HG02678 (cell line): Measurements from ENCODE around the gene CKAP2L.
A peak's percentile ranks its signal among the peaks of the same experiment; 100 is the strongest.
"Not testable (repeated sequence)": the region's sequence is repeated elsewhere in the genome, so short reads cannot be mapped to it uniquely, and the experiment has no call there.

Experiments used
- ATAC-seq: cut with Tn5 transposase; IDR thresholded peaks from one replicate; pipeline ENCODE4 v1.9.1; 2021; ENCODE audit warnings: mild to moderate bottlenecking, moderate library complexity; ENCODE audit not compliant: unreplicated experiment

Gene CKAP2L

DNA sequence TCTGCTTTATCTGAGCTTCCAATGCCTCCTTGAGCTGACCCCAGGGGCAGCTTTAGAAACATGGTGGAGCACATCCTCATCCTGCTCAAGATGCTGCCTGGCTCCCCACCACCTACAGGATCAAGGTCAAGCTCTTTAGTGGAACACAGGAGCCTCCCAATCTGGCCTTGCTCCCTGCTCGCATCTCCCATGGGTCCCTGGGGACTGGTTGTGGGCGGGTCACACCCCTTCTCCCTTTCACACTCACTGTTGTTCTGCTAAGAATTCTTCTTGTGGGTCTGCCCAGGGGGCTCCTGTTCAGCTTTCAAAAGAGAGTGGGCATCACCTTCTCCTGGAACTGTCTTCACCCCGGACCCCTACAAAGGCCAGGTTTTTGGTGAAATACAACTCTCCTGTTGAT is 51.9 kb downstream of the CKAP2L start:
- no peak for ATAC-seq

DNA sequence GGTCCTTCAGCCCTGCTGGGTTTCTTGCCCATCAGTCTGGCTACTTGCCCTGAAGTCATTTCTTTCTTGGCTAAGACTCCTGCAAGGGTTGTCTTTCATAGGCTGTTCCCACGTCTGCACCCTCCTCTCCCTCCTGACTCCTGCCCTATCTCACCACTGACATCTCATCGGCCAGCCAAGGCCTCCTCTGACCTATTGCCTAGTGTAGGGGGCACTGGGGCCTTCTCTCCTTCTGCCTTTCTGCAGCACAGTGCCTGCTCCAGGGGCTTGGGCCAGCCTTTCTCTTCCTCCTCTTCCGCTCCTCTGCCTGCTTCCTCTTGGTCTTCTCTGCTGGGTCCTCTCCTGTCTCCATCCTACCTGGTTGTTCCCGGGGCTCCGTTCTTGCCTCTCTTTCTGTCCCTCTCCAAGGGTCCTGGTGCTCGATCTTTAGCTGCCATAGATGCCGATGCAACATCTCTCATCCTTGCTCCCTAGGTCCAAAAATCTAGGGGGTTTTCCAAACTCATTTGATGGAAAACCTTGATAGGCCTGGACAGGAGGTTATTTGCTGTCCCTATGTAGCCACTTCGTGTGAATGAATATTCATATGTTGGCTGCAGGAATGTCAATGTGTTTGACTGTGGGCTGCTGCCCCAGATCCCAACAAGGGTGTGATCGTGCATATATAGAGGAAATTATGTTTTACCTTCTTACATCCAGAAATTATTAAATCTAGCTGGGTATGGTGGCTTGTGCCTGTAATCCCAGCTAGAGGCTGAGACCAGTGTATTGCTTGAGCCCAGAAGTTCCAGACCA is 53.3 kb downstream of the CKAP2L start:
- ATAC-seq = no peak

DNA sequence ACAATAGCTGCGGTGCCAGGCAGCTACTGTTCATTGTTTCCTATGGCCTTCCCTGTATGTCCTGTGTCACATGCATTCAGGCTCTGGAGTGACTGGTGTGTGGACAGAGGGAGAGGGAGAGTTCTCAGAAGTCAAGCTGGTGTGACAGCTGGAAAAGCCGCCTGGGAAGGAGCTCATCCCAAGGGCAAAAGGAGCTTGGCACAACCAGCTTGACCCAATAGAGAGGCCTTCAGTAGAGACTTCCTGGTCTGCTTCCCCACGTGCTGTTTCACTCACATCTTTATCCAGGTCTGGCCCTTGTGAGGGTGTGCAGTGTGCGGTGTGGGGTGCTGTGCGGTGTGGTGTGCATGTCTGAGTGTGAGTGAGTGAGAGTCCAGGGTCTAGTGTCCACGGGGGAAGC is 54.7 kb downstream of the CKAP2L start:
- no peak for ATAC-seq

DNA sequence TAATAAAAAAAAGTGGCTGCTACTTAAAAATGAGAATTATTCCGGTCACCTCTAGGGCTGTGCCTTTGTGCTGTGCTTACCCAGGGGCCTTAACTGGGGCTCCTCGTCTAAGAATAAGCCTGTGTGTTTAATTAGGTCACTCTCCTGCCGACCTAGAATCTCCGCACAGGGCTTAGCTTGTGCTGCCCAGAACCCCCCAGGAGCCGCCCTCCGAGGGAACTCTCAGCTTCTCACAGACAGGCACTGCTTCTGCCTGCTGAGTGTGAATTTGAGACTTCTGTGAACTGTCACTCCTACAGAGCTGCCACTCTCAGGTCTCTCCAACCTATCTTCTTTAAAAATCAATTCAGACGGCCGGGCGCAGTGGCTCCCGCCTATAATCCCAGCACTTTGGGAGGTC is 55.4 kb downstream of the CKAP2L start:
- no peak for ATAC-seq

GRCh38 chr2:112706947-112707346 is 57.5 kb downstream of the CKAP2L start:
- ATAC-seq = not testable (repeated sequence)

GRCh38 chr2:112706170-112706664 is 58.2 kb downstream of the CKAP2L start:
- peak; percentile 56 for ATAC-seq

- no peak for ATAC-seq
Observed at GRCh38 chr2:112705575-112705974, 58.8 kb downstream of the CKAP2L start.

- ATAC-seq = no peak
Observed at GRCh38 chr2:112703684-112704083, 60.7 kb downstream of the CKAP2L start.

DNA sequence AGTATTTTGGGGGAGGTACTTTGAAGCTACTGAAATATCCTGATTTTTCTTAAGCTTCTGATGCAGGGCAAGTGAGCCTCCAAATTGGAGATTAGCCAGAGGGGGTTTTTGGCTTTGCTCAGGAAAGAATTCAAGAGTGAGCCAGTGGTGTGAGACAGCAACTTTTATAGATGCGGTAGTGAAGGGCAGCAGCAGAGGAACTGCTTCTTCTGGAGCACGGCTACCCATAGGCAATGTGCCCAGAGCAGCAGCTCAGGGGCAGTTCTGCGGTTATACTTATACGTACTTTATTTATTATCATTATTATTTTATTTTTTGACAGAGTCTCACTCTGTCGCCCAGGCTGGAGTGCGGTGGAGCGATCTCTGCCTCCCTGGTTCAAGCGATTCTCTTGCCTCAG is 63.4 kb downstream of the CKAP2L start:
- ATAC-seq = no peak

DNA sequence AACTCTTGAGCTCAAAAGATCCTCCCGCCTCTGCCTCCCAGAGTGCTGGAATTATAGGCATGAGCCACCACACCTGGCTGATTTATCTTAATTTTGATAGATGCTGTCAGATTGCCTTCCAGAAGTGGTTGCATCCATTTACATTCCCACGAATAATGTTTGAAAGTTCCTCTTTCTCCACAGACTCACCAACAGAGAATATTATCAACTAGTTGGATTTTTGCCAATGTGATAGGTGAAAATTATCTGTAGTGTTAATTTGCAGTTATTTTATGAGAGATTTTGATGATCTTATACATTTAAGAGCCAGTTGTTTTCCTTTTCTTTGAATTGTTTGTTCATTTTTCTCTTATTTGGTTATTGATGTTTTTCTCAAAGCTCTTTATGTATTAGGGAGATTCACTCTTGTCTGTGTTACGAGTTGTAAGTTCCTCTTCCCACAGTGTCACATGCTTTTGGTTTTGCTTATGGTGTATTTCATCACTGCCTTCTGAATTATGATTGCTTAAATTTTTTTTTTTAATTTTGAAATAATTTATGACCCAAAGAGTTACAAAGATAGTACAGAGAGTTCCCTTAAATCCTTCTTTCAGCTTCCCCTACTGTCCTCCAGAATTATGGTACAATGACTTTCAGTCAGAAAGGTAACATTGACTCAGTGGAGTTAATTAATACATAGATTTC is 64.3 kb downstream of the CKAP2L start:
- no peak for ATAC-seq

DNA sequence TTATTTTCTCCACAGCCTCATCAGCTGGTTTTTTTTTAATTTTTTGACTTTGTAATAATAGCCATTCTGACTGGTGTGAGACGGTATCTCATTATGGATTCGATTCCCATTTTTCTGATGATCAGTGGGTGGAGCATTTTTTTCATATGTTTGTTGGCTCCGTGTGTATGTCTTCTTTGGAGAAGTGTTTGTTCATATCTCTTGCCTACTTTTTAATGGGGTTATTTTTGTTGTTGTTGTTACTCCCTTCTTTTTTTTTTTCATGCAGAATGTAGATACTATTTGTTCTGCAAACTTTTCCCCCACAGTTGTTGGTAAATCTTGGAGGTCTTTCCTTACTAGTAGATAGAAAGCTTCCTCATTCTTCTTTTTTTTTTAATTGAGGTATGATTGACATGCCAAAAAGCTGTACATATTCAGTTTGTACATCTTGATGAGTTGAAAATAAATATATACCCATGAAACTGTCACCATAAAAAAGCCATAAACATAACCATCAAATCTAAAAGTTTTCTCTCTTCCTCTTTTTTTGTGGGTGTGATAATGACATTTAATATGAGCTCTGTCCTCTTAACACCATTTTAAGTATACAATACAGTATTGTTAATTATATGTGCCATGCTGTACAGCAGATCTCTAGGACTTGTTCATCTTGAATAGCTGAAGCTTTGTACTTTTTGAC is 65.4 kb downstream of the CKAP2L start:
- ATAC-seq = no peak

DNA sequence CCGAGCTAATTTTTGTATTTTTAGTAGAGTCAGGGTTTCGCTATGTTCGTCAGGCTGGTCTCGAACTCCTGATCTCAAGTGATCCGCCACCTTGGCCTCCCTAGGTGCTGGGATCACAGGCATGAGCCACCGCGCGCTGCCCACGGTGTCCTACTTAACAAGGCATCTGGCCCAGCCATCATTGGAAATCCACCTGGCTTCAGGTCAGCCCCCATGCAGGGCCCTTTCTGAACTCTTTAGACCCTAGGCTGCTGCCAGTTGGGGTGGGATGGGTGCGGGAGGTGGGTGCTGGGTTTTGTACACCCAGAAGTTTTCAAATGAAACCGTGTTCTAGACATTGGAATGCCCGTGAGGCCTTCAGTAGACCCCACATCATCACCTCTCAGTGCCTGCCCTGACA is 70.2 kb downstream of the CKAP2L start:
- no peak for ATAC-seq

DNA sequence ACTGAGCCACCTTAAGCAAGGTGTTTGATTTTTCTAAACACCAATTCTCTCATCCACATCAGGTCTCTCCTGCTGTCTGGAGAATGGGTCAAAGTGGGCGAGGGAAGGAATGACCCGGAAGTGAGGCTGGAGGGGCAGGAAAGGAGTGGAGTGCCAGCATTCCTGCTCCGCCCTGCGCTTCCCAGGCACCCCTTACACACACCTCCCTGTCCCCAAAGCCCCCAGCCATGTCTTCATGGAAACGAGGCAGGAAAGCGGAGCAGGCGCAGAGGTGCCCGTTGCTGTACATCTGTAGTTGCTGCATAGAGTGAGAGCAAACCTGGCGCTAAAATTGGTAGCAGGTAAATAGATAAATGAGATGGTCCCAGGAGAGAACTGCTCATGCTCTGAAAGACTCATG is 70.8 kb downstream of the CKAP2L start:
- ATAC-seq = no peak

DNA sequence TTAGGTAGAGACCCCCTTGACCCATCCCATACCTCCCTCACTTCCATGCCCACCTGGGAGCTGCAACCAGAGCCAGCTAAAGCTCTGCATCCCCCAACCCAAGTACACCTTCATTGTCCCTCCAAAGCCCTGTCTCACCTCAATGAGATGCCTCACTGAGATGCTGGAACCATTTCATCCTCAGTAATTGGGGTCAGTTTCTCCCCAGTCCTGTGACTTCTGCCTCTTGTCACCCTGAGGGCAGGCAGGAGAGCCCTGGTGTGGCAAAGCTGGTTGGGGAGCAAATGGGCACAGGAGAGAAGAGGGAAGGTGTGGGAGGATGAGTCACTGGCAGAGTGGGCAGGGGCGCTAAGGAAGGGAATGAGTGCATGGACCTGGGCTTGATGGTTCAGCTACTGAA is 71.5 kb downstream of the CKAP2L start:
- no peak for ATAC-seq

DNA sequence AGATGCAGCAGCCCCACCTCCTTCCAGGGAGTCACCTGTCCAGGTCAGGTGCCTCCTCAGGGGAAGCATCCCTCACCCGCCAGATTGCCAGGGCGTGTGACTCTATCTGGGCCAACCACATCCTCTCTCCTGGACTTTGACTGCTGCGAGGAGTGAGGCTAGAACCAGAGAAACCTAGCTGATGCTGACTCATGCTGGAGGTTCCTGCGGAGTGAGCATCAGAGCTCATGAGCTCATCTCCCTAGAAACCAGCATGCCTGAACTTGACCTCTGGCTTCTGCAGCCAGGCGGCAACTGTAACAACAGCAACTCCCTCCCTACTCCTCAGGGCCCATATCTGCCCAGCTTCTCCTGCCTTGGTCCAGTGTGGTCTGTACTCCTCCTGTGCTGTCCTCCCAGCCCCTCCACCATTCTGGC is 71.9 kb downstream of the CKAP2L start:
- ATAC-seq = peak; percentile 83

DNA sequence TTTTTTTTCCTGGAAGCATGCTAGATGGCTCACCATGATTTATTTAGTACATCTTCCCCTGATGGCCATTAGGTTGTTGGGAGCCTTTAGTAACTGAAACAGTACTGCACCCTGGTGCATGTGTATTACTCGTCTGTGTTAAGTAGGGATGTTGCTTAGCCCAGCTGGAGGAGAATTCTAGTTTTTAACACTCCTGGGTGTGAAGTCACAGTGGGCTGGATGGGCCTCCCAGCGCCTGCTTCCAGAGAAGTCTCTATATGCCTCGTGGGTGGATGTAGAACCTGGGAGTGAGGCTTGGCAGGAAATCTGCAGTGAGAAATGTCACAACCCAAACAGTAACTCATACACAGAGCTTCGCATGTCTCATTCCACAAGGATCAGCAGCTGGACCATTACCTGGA is 72.5 kb downstream of the CKAP2L start:
- no peak for ATAC-seq

GRCh38 chr2:112690853-112691401 is 73.5 kb downstream of the CKAP2L start:
- peak; percentile 42 for ATAC-seq

- ATAC-seq = no peak
Observed at GRCh38 chr2:112688086-112688880, 76.1 kb downstream of the CKAP2L start.

- no peak for ATAC-seq
Observed at GRCh38 chr2:112687522-112687921, 76.9 kb downstream of the CKAP2L start.
